Measurements from ENCODE around the gene THOC7. TPM values are rescaled to one million over a fixed set of nuclear protein-coding genes. Genes with fewer than 3 reads are reported as not detected.

THOC7 gene
- total RNA-seq, 4 donors from 2014 or later = 37.1 to 46.8 (median 44.9) TPM

GRCh38 chr3:63861306-63861705, 2.3 kb downstream of the THOC7 start:
- WGBS, 2 donors = 88 to 91% methylated on average over 5 of the region's 5 CpGs

GRCh38 chr3:63860776-63861175, 2.8 kb downstream of the THOC7 start:
- TF ChIP-seq CTCF (IDR thresholded peaks at IDR 0.05) = no peak
- no peak for TF ChIP-seq POLR2A (IDR thresholded peaks at IDR 0.05)
- 81 to 91% methylated on average over 3 of the region's 3 CpGs for WGBS, 2 donors
- no peak overlapping the region for H3K4me3 ChIP-seq (ENCODE audit: low read depth, poor library complexity, severe bottlenecking)
- no peak for DNase-seq (ENCODE audit: low spot score in 2 of 2)
- intact Hi-C loops (cut with DNase I; ENCODE audit: low total_unique reads) = no loop called here

More at GRCh38 chr3:63861306-63861705, 2.3 kb downstream of the THOC7 start:
- TF ChIP-seq CTCF (IDR thresholded peaks at IDR 0.05) = no peak
- DNase-seq (ENCODE audit: low spot score in 2 of 2) = no peak
- intact Hi-C loops (cut with DNase I; ENCODE audit: low total_unique reads) = no loop called here
- no peak overlapping the region for H3K4me3 ChIP-seq (ENCODE audit: low read depth, poor library complexity, severe bottlenecking)

- 83 to 89% methylated on average over 2 of the region's 2 CpGs for WGBS, 2 donors
- intact Hi-C loops (cut with DNase I; ENCODE audit: low total_unique reads) = no loop called here
Measured at GRCh38 chr3:63857311-63857710, 6.3 kb downstream of the THOC7 start.

GRCh38 chr3:63855333-63855940, 8.2 kb downstream of the THOC7 start:
- TF ChIP-seq POLR2A (IDR thresholded peaks at IDR 0.05) (no peak), CTCF (IDR thresholded peaks at IDR 0.05) (no peak)
- no peak for DNase-seq (ENCODE audit: low spot score in 2 of 2)
- H3K4me3 ChIP-seq (ENCODE audit: low read depth, poor library complexity, severe bottlenecking) = no peak overlapping the region
- intact Hi-C loops (cut with DNase I; ENCODE audit: low total_unique reads) = no loop called here
- WGBS, 2 donors = 21 to 32% methylated on average over 1 of the region's 1 CpG

More at GRCh38 chr3:63857311-63857710, 6.3 kb downstream of the THOC7 start:
- TF ChIP-seq POLR2A (IDR thresholded peaks at IDR 0.05) (no peak), CTCF (IDR thresholded peaks at IDR 0.05) (no peak)
- no peak overlapping the region for H3K4me3 ChIP-seq (ENCODE audit: low read depth, poor library complexity, severe bottlenecking)
- DNase-seq (ENCODE audit: low spot score in 2 of 2) = no peak

- WGBS, 2 donors = 78 to 87% methylated on average over 4 of the region's 4 CpGs
- TF ChIP-seq CTCF (IDR thresholded peaks at IDR 0.05) = no peak
- no peak for TF ChIP-seq POLR2A (IDR thresholded peaks at IDR 0.05)
- intact Hi-C loops (cut with DNase I; ENCODE audit: low total_unique reads) = no loop called here
- H3K4me3 ChIP-seq (ENCODE audit: low read depth, poor library complexity, severe bottlenecking) = no peak overlapping the region
- DNase-seq (ENCODE audit: low spot score in 2 of 2) = no peak
Measured at GRCh38 chr3:63853106-63853505, 10.5 kb downstream of the THOC7 start.

- no peak overlapping the region for H3K4me3 ChIP-seq (ENCODE audit: low read depth, poor library complexity, severe bottlenecking)
- intact Hi-C loops (cut with DNase I; ENCODE audit: low total_unique reads) = no loop called here
- WGBS, 2 donors = 97 to 99% methylated on average over 3 of the region's 3 CpGs
- no peak for TF ChIP-seq CTCF (IDR thresholded peaks at IDR 0.05)
- no peak for TF ChIP-seq POLR2A (IDR thresholded peaks at IDR 0.05)
- no peak for DNase-seq (ENCODE audit: low spot score in 2 of 2)
Measured at GRCh38 chr3:63851287-63851686, 12.3 kb downstream of the THOC7 start.

All from lower leg skin (tissue), 4 donors.